HepG2 (cell line): ENCODE measurements around the gene NPHP1.
"Not testable (repeated sequence)": the region's sequence is repeated elsewhere in the genome, so short reads cannot be mapped to it uniquely, and the experiment has no call there.

Experiments
- CEBPB ChIP-seq: IDR thresholded peaks from 2 replicates; pipeline ENCODE4 v1.6.1; 2011; ENCODE audit warnings: low read depth, low read length, improper control_type of control experiment, borderline replicate concordance
- ETV5 ChIP-seq: IDR thresholded peaks from 2 replicates; pipeline ENCODE4 v1.6.1; 2018; ENCODE audit warnings: missing biosample characterization, missing genetic modification reagents, inconsistent platforms, borderline replicate concordance
- ETV6 ChIP-seq: sonication (generic); formaldehyde crosslinking; conservative IDR thresholded peaks from 2 replicates; pipeline ENCODE4 v1.4.0; 2020; ENCODE audit warnings: missing genetic modification reagents
- HNRNPH1 ChIP-seq: fragments of 200-400 bp; formaldehyde crosslinking; optimal IDR thresholded peaks from 2 replicates; pipeline ENCODE3; 2017; ENCODE audit warnings: mild to moderate bottlenecking, low read depth, low read length
- POLR2AphosphoS5 ChIP-seq: IDR thresholded peaks from 2 replicates; pipeline ENCODE4 v1.6.1; 2012; ENCODE audit warnings: low read depth, low read length
- RFXANK ChIP-seq: IDR thresholded peaks from 2 replicates; pipeline ENCODE4 v1.6.1; 2016
- SMAD3 ChIP-seq: sonication (generic); formaldehyde crosslinking; IDR thresholded peaks from 2 replicates; pipeline ENCODE4 v1.4.0; 2020; ENCODE audit warnings: missing genetic modification reagents
- SRSF9 ChIP-seq: fragments of 200-400 bp; formaldehyde crosslinking; IDR thresholded peaks from 2 replicates; pipeline ENCODE4 v1.6.1; 2018; ENCODE audit warnings: borderline replicate concordance, mild to moderate bottlenecking, low read depth, low read length; ENCODE audit not compliant: insufficient read depth, poor library complexity, severe bottlenecking
- TEAD2 ChIP-seq: sonication (generic); formaldehyde crosslinking; IDR thresholded peaks from 2 replicates; pipeline ENCODE4 v1.9.0; 2021; ENCODE audit warnings: missing genetic modification reagents
- ZNF841 ChIP-seq: sonication (generic); formaldehyde crosslinking; IDR thresholded peaks from 2 replicates; pipeline ENCODE4 v1.8.1; 2023; ENCODE audit warnings: missing genetic modification reagents, borderline replicate concordance
- TF ChIP-seq, protein P1 (sequence below): sonication (generic); formaldehyde crosslinking; IDR thresholded peaks from 2 replicates; pipeline ENCODE4 v1.4.0; 2020; ENCODE audit warnings: missing genetic modification reagents
- TF ChIP-seq, protein P2 (sequence below): sonication (generic); formaldehyde crosslinking; IDR thresholded peaks from 2 replicates; pipeline ENCODE4 v1.5.0; 2020; ENCODE audit warnings: missing genetic modification reagents
- TF ChIP-seq, protein P3 (sequence below): sonication (generic); formaldehyde crosslinking; IDR thresholded peaks from 2 replicates; pipeline ENCODE4 v1.5.0; 2020; ENCODE audit warnings: mild to moderate bottlenecking, missing genetic modification reagents, moderate library complexity
- TF ChIP-seq, protein P4 (sequence below): sonication (generic); formaldehyde crosslinking; IDR thresholded peaks from 2 replicates; pipeline ENCODE4 v1.5.1; 2020; ENCODE audit warnings: mild to moderate bottlenecking, missing genetic modification reagents, moderate library complexity

DNA sequence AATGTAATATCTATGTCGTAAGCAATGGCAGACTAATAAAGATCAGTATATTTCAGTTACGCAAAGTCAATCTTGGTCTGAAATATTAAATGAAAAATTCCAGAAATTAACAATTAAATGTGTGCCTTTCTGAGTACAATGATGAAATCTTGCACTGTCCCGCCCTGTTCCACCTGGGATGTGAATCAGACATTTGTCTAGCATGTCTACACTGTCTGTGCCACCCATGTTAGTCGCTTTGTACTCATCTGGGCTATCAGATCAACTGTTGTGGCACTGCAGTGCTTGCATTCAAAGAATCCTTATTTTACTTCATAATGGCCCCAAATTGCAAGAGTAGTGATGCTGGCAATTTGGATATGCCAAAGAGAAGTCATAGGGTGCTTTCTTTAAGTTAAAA is 114.6 kb downstream of the NPHP1 start:
- TF ChIP-seq CEBPB; TEAD2; ETV6 (CRISPR knock-in tag); RFXANK (CRISPR knock-in tag); ZNF841; SMAD3 (CRISPR knock-in tag); POLR2AphosphoS5; SRSF9; HNRNPH1; ETV5 (CRISPR knock-in tag): not testable (repeated sequence)
- TF ChIP-seq, protein P1, sequence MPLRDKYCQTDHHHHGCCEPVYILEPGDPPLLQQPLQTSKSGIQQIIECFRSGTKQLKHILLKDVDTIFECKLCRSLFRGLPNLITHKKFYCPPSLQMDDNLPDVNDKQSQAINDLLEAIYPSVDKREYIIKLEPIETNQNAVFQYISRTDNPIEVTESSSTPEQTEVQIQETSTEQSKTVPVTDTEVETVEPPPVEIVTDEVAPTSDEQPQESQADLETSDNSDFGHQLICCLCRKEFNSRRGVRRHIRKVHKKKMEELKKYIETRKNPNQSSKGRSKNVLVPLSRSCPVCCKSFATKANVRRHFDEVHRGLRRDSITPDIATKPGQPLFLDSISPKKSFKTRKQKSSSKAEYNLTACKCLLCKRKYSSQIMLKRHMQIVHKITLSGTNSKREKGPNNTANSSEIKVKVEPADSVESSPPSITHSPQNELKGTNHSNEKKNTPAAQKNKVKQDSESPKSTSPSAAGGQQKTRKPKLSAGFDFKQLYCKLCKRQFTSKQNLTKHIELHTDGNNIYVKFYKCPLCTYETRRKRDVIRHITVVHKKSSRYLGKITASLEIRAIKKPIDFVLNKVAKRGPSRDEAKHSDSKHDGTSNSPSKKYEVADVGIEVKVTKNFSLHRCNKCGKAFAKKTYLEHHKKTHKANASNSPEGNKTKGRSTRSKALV (CRISPR knock-in tag), result not testable (repeated sequence)
- TF ChIP-seq, protein P2, sequence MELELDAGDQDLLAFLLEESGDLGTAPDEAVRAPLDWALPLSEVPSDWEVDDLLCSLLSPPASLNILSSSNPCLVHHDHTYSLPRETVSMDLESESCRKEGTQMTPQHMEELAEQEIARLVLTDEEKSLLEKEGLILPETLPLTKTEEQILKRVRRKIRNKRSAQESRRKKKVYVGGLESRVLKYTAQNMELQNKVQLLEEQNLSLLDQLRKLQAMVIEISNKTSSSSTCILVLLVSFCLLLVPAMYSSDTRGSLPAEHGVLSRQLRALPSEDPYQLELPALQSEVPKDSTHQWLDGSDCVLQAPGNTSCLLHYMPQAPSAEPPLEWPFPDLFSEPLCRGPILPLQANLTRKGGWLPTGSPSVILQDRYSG (CRISPR knock-in tag), result not testable (repeated sequence)
- TF ChIP-seq, protein P3, sequence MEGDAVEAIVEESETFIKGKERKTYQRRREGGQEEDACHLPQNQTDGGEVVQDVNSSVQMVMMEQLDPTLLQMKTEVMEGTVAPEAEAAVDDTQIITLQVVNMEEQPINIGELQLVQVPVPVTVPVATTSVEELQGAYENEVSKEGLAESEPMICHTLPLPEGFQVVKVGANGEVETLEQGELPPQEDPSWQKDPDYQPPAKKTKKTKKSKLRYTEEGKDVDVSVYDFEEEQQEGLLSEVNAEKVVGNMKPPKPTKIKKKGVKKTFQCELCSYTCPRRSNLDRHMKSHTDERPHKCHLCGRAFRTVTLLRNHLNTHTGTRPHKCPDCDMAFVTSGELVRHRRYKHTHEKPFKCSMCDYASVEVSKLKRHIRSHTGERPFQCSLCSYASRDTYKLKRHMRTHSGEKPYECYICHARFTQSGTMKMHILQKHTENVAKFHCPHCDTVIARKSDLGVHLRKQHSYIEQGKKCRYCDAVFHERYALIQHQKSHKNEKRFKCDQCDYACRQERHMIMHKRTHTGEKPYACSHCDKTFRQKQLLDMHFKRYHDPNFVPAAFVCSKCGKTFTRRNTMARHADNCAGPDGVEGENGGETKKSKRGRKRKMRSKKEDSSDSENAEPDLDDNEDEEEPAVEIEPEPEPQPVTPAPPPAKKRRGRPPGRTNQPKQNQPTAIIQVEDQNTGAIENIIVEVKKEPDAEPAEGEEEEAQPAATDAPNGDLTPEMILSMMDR (CRISPR knock-in tag), result not testable (repeated sequence)
- TF ChIP-seq, protein P4, sequence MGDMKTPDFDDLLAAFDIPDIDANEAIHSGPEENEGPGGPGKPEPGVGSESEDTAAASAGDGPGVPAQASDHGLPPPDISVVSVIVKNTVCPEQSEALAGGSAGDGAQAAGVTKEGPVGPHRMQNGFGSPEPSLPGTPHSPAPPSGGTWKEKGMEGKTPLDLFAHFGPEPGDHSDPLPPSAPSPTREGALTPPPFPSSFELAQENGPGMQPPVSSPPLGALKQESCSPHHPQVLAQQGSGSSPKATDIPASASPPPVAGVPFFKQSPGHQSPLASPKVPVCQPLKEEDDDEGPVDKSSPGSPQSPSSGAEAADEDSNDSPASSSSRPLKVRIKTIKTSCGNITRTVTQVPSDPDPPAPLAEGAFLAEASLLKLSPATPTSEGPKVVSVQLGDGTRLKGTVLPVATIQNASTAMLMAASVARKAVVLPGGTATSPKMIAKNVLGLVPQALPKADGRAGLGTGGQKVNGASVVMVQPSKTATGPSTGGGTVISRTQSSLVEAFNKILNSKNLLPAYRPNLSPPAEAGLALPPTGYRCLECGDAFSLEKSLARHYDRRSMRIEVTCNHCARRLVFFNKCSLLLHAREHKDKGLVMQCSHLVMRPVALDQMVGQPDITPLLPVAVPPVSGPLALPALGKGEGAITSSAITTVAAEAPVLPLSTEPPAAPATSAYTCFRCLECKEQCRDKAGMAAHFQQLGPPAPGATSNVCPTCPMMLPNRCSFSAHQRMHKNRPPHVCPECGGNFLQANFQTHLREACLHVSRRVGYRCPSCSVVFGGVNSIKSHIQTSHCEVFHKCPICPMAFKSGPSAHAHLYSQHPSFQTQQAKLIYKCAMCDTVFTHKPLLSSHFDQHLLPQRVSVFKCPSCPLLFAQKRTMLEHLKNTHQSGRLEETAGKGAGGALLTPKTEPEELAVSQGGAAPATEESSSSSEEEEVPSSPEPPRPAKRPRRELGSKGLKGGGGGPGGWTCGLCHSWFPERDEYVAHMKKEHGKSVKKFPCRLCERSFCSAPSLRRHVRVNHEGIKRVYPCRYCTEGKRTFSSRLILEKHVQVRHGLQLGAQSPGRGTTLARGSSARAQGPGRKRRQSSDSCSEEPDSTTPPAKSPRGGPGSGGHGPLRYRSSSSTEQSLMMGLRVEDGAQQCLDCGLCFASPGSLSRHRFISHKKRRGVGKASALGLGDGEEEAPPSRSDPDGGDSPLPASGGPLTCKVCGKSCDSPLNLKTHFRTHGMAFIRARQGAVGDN (CRISPR knock-in tag), result not testable (repeated sequence)
